HEK293T (cell line): ENCODE data around the gene CYP21A2.
"Not testable (repeated sequence)": the region's sequence is repeated elsewhere in the genome, so short reads cannot be mapped to it uniquely, and the experiment has no call there.

ENCODE experiments used
- ARNT ChIP-seq: fragments of 450-650 bp; IDR thresholded peaks from 2 replicates; pipeline ENCODE4 v1.6.1; 2017; ENCODE audit warnings: mild to moderate bottlenecking
- BHLHE40 ChIP-seq: fragments of 450-650 bp; IDR thresholded peaks from 2 replicates; pipeline ENCODE4 v1.6.1; 2016; ENCODE audit warnings: mild to moderate bottlenecking, moderate library complexity, borderline replicate concordance
- ELF4 ChIP-seq: fragments of 450-650 bp; IDR thresholded peaks from 2 replicates; pipeline ENCODE4 v1.6.1; 2017; ENCODE audit warnings: antibody characterized with exemption
- FOXK2 ChIP-seq: fragments of 450-650 bp; IDR thresholded peaks from 2 replicates; pipeline ENCODE4 v1.6.1; 2016; ENCODE audit warnings: mild to moderate bottlenecking
- LEF1 ChIP-seq: fragments of 450-650 bp; IDR thresholded peaks from 2 replicates; pipeline ENCODE4 v1.6.1; 2017; ENCODE audit warnings: mild to moderate bottlenecking, borderline replicate concordance
- TF ChIP-seq, protein P1 (sequence below): fragments of 450-650 bp; IDR thresholded peaks from 2 replicates; pipeline ENCODE4 v1.6.1; 2016

DNA sequence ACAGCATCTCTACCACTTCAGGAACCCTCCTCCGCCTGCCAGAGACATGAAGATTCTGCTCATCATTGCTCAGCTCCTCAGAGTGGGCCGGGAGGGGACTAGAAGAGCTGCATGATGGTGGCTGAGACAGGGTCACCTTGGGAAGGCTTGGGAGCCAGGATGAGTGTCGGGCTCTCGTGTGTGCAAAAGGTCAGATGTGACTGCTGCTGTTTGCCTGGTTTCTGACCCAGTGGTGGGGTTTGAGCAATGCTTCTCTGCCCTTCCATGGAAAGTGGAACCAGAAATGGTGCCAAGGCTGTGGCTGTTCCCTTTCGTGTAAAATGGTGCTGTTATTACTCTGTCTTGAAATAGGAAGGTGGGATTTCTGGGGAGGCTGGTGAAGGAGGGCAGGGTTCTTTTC, 24.5 kb upstream of the CYP21A2 start:
- TF ChIP-seq BHLHE40, LEF1, ELF4, FOXK2, ARNT: not testable (repeated sequence)
- TF ChIP-seq, protein P1, sequence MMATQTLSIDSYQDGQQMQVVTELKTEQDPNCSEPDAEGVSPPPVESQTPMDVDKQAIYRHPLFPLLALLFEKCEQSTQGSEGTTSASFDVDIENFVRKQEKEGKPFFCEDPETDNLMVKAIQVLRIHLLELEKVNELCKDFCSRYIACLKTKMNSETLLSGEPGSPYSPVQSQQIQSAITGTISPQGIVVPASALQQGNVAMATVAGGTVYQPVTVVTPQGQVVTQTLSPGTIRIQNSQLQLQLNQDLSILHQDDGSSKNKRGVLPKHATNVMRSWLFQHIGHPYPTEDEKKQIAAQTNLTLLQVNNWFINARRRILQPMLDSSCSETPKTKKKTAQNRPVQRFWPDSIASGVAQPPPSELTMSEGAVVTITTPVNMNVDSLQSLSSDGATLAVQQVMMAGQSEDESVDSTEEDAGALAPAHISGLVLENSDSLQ: not testable (repeated sequence)
